Psoas muscle (tissue), 8 donors: Measurements from ENCODE around the gene CDKAL1. TPM values are rescaled to one million over a fixed set of nuclear protein-coding genes. Genes with fewer than 3 reads are reported as not detected.

Experiments used
- ATAC-seq, 4 donors: fragments of 200-7000 bp; cut with Tn5 transposase; one replicate each; pipeline ENCODE4 v1.9.1; 2020; ENCODE audit warnings: moderate library complexity in 3 of 4, mild to moderate bottlenecking in 2 of 4
- DNase-seq, 2 donors: peaks; one replicate each; pipeline ENCODE4 v3.0.0-alpha.2; 2020
- H3K27ac ChIP-seq: fragments of 200-600 bp; one replicate; pipeline ENCODE4 v1.8.0; 2022
- H3K27me3 ChIP-seq, 3 donors: fragments of 200-600 bp in 1 of 3; one replicate each; pipeline versions ENCODE4 v1.6.1 to v1.8.0; 2013 to 2022; ENCODE audit warnings: low read length in 2 of 3, mild to moderate bottlenecking in 2 of 3, moderate library complexity in 1 of 3; ENCODE audit not compliant: insufficient read depth in 3 of 3
- H3K36me3 ChIP-seq, 2 donors: fragments of 200-600 bp in 1 of 2; one replicate each; pipeline versions ENCODE4 v1.6.1 to v1.8.0; 2013 to 2022; ENCODE audit warnings: low read depth in 1 of 2, mild to moderate bottlenecking in 1 of 2, moderate library complexity in 1 of 2; ENCODE audit not compliant: insufficient read depth in 1 of 2
- H3K4me1 ChIP-seq: fragments of 200-600 bp; one replicate; pipeline ENCODE4 v1.8.0; 2022
- H3K4me3 ChIP-seq: fragments of 200-600 bp; one replicate; pipeline ENCODE4 v1.8.0; 2022; ENCODE audit warnings: mild to moderate bottlenecking
- H3K9me3 ChIP-seq: fragments of 200-600 bp; one replicate; pipeline ENCODE4 v1.8.0; 2022
- WGBS, 3 donors: extraction: QIAGEN DNeasy Blood & Tissue Kit; methylation state at CpG; one replicate each; pipeline versions ENCODE4 v1.1.6 to v1.1.7; 2013; 5-methylcytosine and 5-hydroxymethylcytosine counted together
- intact Hi-C, 2 donors: fragments of 100-400 bp; cut with DNase I; formaldehyde crosslinking; loops; one replicate each; pipeline versions ENCODE4 v1.11.0 to v1.14.2; 2022
- polyA plus RNA-seq, 3 donors: library from polyadenylated mRNA; stranded (reverse); fragments of 200-250 nt; gene quantifications; one replicate each; pipeline ENCODE4 v1.2.3, GENCODE V29; 2013
- total RNA-seq, 4 donors: library from RNA; stranded (reverse); fragmentation: NEBNext Ultra II Directional in 2 of 4; extraction: Animal tissue kit (Norgen Biotek cat#: 25700) in 2 of 4; gene quantifications; one replicate each; pipeline versions ENCODE4 v1.2.1 to v1.2.4, GENCODE V29; 2021 to 2023
- TF ChIP-seq, protein P1 (sequence below): fragments of 200-600 bp; IDR thresholded peaks from one replicate; pipeline ENCODE4 v1.8.0; 2022; ENCODE audit warnings: antibody characterized with exemption
- donor health status: healthy with polysubstance abuse.
- donor health status: DM: no; HTN: no; CAD: no; lungs with moderate emphysema.
- donor health status: Bipolar disorder and iron deficiency.
- donor health status: healthy.
- donor health status: DM: yes; HTN: yes; CAD: no.
- donor health status: DM: no; HTN: no; CAD: no.
- donor health status: DM: no; HTN: no; CAD: no.
- donor health status: DM: yes; HTN: yes; CAD: no.

Gene CDKAL1
- total and polyA plus RNA-seq, 7 donors = 4.5 to 16.1 (median 12.9) TPM

DNA sequence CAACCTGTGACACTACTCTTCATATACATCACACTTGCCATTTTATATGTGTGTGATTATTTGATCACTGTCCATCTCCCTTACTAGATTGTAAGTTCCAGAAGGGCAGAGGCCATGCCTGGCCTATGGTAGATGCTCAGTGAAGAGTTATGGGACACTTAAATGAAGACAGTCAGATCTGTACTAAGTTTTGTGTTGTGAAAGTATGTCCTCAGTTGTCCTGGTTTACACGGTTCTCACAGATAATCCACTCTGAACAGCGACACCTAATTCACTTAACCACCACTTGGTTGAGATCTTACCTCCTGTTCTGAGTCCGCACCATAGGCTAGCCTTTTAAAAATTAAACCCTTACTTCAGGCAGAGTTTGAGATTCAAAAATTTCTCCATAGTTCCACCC, 625.2 kb downstream of the CDKAL1 start:
- intact Hi-C loops = no loop called here
- DNase-seq = no peak
- 92 to 94% (median 92%) methylated on average over 3 of the region's 3 CpGs for WGBS, 3 donors

GRCh38 chr6:21161707-21162106, 627.5 kb downstream of the CDKAL1 start:
- intact Hi-C loops = no loop called here
- ATAC-seq = no peak
- no peaks in the 10 kb centered on the region for H3K4me1 ChIP-seq
- 86 to 88% (median 86%) methylated on average over 4 of the region's 4 CpGs for WGBS, 3 donors
- no peak for DNase-seq
- no peaks in the 10 kb centered on the region for H3K9me3 ChIP-seq
- no peak overlapping the region for H3K4me3 ChIP-seq
- no peaks in the 10 kb centered on the region for H3K27me3 ChIP-seq
- H3K36me3 ChIP-seq = no peaks in the 10 kb centered on the region
- TF ChIP-seq, protein P1, sequence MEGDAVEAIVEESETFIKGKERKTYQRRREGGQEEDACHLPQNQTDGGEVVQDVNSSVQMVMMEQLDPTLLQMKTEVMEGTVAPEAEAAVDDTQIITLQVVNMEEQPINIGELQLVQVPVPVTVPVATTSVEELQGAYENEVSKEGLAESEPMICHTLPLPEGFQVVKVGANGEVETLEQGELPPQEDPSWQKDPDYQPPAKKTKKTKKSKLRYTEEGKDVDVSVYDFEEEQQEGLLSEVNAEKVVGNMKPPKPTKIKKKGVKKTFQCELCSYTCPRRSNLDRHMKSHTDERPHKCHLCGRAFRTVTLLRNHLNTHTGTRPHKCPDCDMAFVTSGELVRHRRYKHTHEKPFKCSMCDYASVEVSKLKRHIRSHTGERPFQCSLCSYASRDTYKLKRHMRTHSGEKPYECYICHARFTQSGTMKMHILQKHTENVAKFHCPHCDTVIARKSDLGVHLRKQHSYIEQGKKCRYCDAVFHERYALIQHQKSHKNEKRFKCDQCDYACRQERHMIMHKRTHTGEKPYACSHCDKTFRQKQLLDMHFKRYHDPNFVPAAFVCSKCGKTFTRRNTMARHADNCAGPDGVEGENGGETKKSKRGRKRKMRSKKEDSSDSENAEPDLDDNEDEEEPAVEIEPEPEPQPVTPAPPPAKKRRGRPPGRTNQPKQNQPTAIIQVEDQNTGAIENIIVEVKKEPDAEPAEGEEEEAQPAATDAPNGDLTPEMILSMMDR = no peak
- no peak overlapping the region for H3K27ac ChIP-seq

More for the DNA sequence above, 625.2 kb downstream of the CDKAL1 start:
- Histone ChIP-seq H3K4me3 (no peak overlapping the region), H3K27ac (no peak overlapping the region), H3K9me3 (no peaks in the 10 kb centered on the region), H3K4me1 (no peaks in the 10 kb centered on the region), H3K36me3 (no peaks in the 10 kb centered on the region), H3K27me3 (no peaks in the 10 kb centered on the region)
- TF ChIP-seq, protein P1 = no peak
- no peak for ATAC-seq

DNA sequence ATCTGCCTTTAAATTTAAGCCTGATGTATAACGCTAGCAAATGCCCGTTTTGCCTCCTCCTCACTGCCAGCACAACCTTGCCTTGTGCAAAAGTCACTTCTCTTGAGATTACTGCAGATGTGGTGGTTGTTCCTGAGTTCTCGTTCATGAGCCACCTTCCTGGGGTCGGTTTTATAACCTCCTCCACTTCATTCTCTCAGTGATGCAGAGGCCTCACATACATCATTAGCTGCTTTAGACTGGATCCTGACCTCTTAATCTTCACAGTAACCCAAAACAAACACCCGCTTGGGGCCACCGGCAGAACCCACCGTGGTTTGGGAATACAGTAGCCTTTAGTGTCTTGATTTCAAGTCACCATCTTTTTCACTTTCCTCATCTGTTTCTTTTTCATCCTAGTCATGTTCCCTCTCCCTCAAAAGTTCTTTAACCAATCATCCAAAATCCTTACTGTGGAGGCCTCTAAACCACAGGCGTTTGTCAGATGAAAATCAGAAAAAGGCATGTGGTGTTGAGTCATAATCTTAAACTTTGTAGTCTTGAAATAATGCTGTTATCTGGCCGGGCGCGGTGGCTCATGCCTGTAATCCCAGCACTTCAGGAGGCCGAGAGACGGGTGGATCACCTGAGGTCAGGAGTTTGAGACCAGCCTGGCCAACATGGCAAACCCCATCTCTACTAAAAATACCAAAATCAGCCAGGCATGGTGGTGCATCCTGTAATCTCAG, 629.0 kb downstream of the CDKAL1 start:
- no peak for ATAC-seq
- intact Hi-C loops = no loop called here
- Histone ChIP-seq H3K27ac (no peak overlapping the region), H3K4me3 (no peak overlapping the region), H3K36me3 (no peaks in the 10 kb centered on the region), H3K9me3 (no peaks in the 10 kb centered on the region), H3K27me3 (no peaks in the 10 kb centered on the region), H3K4me1 (no peaks in the 10 kb centered on the region)
- WGBS, 3 donors = 92 to 94% (median 94%) methylated on average over 13 of the region's 13 CpGs
- TF ChIP-seq, protein P1 = no peak
- no peak for DNase-seq

DNA sequence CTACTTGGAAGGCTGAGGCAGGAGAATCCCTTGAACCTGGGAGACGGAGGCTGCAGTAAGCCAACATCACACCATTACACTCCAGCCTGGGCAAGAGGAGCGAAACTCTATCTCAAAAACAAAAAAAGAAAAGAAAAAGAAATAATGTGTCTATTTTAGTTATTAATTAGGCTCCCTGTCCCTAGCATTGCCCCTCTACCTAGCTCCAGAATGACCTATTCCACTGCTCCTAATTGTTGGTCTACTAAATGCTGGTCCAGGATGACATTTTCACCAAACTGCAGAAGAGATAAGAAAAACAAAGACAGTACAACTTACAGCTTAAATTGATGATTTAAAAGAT, 629.6 kb downstream of the CDKAL1 start:
- intact Hi-C loops = no loop called here
- DNase-seq = no peak
- Histone ChIP-seq H3K4me1 (no peaks in the 10 kb centered on the region), H3K27me3 (no peaks in the 10 kb centered on the region), H3K4me3 (no peak overlapping the region), H3K9me3 (no peaks in the 10 kb centered on the region), H3K27ac (no peak overlapping the region), H3K36me3 (no peaks in the 10 kb centered on the region)
- TF ChIP-seq, protein P1 = no peak
- WGBS, 3 donors = 98 to 100% (median 100%) methylated on average over 2 of the region's 2 CpGs
- ATAC-seq = no peak
